ENCODE results near the gene CENPX. TPM values are rescaled to one million over a fixed set of nuclear protein-coding genes. Genes with fewer than 3 reads are reported as not detected.

CENPX gene
- total and polyA plus RNA-seq, 2 of the 13 experiments (the other 11 are each of a cell fraction or from before 2014, with no cell fraction given) = 92.7 to 170 TPM

- TF ChIP-seq ZNF768 (CRISPR knock-in tag; IDR thresholded peaks at IDR 0.05) (no peak), FOXO4 (CRISPR knock-in tag; conservative IDR thresholded peaks at IDR 0.05) (no peak), TRAFD1 (CRISPR knock-in tag; IDR thresholded peaks at IDR 0.05; ENCODE audit: borderline replicate concordance) (no peak), ZNF546 (CRISPR knock-in tag; conservative IDR thresholded peaks at IDR 0.05) (no peak; the same call in 1 of the 2 replicates), E2F5 (CRISPR knock-in tag; conservative IDR thresholded peaks at IDR 0.05) (no peak), CSRNP1 (CRISPR knock-in tag; IDR thresholded peaks at IDR 0.05) (no peak), ZFAT (CRISPR knock-in tag; conservative IDR thresholded peaks at IDR 0.05) (no peak), GATAD1 (CRISPR knock-in tag; IDR thresholded peaks at IDR 0.05) (no peak), ZNF142 (CRISPR knock-in tag; IDR thresholded peaks at IDR 0.05) (no peak), ZXDC (CRISPR knock-in tag; IDR thresholded peaks at IDR 0.05) (no peak), ZNF878 (CRISPR knock-in tag; IDR thresholded peaks at IDR 0.05) (no peak), FLYWCH1 (CRISPR knock-in tag; IDR thresholded peaks at IDR 0.05) (no peak), ZNF232 (CRISPR knock-in tag; IDR thresholded peaks at IDR 0.05; ENCODE audit: borderline replicate concordance) (no peak)
Measured at GRCh38 chr17:82050761-82051641, 28.3 kb upstream of the CENPX start (continued).

Measured in HepG2 (cell line).